Measurements from ENCODE around the gene ADAMTSL1. TPM values are rescaled to one million over a fixed set of nuclear protein-coding genes. Genes with fewer than 3 reads are reported as not detected.
A peak's percentile ranks its signal among the peaks of the same experiment; 100 is the strongest.

Gene ADAMTSL1
- total RNA-seq, 4 donors from 2014 or later: 21.3 to 138 (median 125) TPM

DNA sequence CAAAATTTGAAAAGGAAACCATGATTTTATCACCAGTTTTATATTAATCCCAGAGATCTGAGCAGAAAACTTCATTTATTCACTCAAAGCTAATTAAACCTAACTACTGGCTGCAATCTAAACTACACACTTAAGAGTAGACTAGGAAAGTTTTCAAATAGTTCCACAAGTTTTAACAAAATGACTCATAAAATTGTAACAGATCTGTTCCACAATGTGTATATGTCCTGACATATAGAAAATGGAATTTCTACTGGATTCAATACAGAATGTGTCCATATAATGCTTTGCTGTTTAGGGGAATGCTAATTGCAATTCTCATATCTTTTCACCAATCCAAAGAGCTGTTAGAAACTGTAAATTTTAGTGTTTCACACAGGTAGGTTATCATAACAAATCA is 40.3 kb upstream of the ADAMTSL1 start:
- TF ChIP-seq POLR2AphosphoS5 (IDR thresholded peaks at IDR 0.05): no peak
- TF ChIP-seq, protein P1, sequence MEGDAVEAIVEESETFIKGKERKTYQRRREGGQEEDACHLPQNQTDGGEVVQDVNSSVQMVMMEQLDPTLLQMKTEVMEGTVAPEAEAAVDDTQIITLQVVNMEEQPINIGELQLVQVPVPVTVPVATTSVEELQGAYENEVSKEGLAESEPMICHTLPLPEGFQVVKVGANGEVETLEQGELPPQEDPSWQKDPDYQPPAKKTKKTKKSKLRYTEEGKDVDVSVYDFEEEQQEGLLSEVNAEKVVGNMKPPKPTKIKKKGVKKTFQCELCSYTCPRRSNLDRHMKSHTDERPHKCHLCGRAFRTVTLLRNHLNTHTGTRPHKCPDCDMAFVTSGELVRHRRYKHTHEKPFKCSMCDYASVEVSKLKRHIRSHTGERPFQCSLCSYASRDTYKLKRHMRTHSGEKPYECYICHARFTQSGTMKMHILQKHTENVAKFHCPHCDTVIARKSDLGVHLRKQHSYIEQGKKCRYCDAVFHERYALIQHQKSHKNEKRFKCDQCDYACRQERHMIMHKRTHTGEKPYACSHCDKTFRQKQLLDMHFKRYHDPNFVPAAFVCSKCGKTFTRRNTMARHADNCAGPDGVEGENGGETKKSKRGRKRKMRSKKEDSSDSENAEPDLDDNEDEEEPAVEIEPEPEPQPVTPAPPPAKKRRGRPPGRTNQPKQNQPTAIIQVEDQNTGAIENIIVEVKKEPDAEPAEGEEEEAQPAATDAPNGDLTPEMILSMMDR (IDR thresholded peaks at IDR 0.05): no peak
- no peak for TF ChIP-seq EP300 (IDR thresholded peaks at IDR 0.05)
- TF ChIP-seq POLR2A (IDR thresholded peaks at IDR 0.05): no peak
- Histone ChIP-seq H3K36me3 (no peaks in the 10 kb centered on the region), H3K9me3 (no peaks in the 10 kb centered on the region), H3K4me3 (no peak overlapping the region), H3K27ac (no peak overlapping the region), H3K4me1 (peaks cover 0 to 26% (median 0%) of the 10 kb centered on the region in 3 donors), H3K27me3 (no peaks in the 10 kb centered on the region)
- ATAC-seq: no peak

DNA sequence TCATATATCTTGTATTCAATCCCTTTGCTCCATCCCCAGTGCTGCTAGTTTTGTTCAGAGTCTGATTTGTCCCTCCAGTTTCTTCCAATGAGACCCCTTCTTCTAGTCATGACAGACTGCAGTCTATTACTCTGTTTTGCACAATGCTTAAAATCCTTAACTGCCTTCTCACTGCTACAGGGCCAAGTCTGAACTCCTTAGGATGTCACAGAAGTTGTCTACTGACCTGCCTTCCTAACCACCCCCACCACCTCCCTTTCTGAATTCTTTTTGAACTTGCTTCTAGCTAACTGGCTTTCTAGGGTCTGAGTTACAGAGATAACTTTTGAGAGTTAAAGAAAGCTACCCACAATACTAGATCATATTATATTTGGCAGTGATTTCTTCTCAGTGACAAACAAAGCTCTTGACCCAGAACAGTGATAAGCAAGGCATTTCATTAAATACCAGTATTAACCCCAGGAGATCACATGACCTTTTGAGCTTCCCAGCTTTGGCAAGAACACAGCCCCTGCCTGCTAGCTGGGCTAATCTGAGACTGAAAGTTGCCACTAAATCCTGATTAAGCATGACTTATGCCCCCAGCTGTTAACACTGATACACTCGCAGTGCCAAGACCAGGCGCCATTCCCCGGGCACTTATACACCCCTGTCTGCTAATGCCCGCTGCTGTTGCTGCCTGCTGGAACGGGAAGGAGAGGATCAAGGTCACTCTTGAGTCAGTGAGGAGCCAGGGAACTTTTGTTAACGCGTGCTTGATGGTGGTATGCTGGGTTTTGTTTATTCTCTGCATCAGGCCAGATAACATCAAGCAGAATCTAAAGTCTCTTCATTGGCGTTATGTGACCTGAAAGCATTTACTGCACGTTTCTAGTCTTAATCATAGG is 36.4 kb upstream of the ADAMTSL1 start:
- peak; percentile 34 for ATAC-seq
- Histone ChIP-seq H3K36me3 (no peaks in the 10 kb centered on the region), H3K27me3 (no peaks in the 10 kb centered on the region), H3K9me3 (no peaks in the 10 kb centered on the region), H3K27ac (peak overlapping the region; percentile 35 to 86 (median 78)), H3K4me1 (peaks cover 0 to 41% (median 5%) of the 10 kb centered on the region in 3 donors), H3K4me3 (peak overlapping the region; percentile 35 to 52)
- TF ChIP-seq, protein P1 (IDR thresholded peaks at IDR 0.05): no peak
- TF ChIP-seq POLR2AphosphoS5 (IDR thresholded peaks at IDR 0.05): peak; percentile 7
- TF ChIP-seq POLR2A (IDR thresholded peaks at IDR 0.05): no peak
- TF ChIP-seq EP300 (IDR thresholded peaks at IDR 0.05): no peak
- WGBS, 2 donors (ENCODE audit: low coverage in 1 of 2): 14 to 27% methylated on average over 9 of the region's 9 CpGs

DNA sequence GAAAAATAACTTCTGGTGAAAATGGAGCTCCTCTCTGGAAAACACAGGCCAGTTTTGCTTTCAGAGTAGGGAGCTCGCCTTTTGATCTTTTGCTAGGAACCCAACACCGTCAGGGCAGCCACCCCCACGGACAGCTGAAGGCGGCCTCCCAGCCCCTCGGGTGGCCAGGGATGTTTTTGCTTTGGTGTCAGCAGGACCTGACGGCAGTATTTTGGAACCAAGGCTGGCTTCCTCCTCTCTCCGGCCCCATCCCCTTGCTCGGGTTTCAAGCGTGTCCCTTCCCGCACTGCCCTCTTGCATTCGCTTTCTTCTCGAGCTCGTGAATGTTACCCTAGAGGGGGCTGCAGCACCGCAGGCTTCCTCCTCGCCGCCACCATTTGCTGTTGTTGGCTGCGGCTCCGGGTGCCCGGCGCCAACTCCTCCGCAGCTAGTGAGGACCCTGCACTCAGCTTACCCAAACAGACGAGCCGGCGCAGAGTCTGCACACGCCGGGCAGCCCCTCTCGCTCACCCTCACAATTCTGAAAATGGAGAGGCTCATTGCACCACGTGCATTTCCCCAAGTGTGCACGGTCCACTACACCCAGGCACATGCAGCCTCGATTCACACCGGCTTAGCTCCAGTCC is 35.5 kb upstream of the ADAMTSL1 start:
- TF ChIP-seq POLR2A (IDR thresholded peaks at IDR 0.05): no peak
- TF ChIP-seq, protein P1 (IDR thresholded peaks at IDR 0.05): peak in 3 of 4 experiments; percentile 24 to 69 (median 49)
- TF ChIP-seq POLR2AphosphoS5 (IDR thresholded peaks at IDR 0.05): no peak
- peak; percentile 55 for ATAC-seq
- Histone ChIP-seq H3K4me1 (peaks cover 4 to 49% (median 5%) of the 10 kb centered on the region in 3 donors), H3K4me3 (peak overlapping the region; percentile 35 to 52), H3K27ac (peak overlapping the region; percentile 35 to 86 (median 78)), H3K27me3 (no peaks in the 10 kb centered on the region), H3K9me3 (no peaks in the 10 kb centered on the region), H3K36me3 (no peaks in the 10 kb centered on the region)
- WGBS, 2 donors (ENCODE audit: low coverage in 1 of 2): 1 to 3% methylated on average over 9 to 17 of the region's 31 CpGs

DNA sequence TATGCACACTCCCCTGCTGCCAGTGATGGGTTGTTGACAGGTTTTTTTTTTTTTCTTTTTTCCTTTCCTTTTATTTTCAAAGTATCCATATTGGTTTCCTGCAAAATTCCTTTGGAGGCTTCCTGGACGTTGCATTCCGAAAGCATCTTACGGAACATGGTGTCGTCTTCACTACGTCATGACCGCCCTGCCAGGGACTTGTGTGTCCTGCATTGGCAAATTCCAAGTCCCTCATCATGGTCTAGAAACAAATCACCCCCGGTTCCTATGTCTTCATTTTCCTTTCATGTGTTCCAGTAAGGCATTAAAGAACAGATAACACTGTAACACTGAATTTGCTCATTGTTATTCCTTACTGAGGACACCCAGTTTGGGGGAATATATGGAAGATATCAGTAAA is 35.0 kb upstream of the ADAMTSL1 start:
- TF ChIP-seq POLR2AphosphoS5 (IDR thresholded peaks at IDR 0.05): no peak
- TF ChIP-seq POLR2A (IDR thresholded peaks at IDR 0.05): no peak
- no peak for TF ChIP-seq EP300 (IDR thresholded peaks at IDR 0.05)
- TF ChIP-seq, protein P1 (IDR thresholded peaks at IDR 0.05): no peak
- H3K27me3 ChIP-seq: no peaks in the 10 kb centered on the region
- no peaks in the 10 kb centered on the region for H3K36me3 ChIP-seq
- peaks cover 4 to 49% (median 5%) of the 10 kb centered on the region in 3 donors for H3K4me1 ChIP-seq
- WGBS, 2 donors (ENCODE audit: low coverage in 1 of 2): 20 to 66% methylated on average over 1 to 7 of the region's 7 CpGs
- no peaks in the 10 kb centered on the region for H3K9me3 ChIP-seq
- ATAC-seq: no peak
- H3K4me3 ChIP-seq: peak overlapping the region; percentile 35 to 52
- peak overlapping the region in 2 of 4 donors; percentile 80 to 86 for H3K27ac ChIP-seq
